NCI-H1694 treated with DMSO at 0.1 percent for 48 hours (cell line): Measurements from ENCODE around the gene CCDC15.
"Not testable (repeated sequence)": the region's sequence is repeated elsewhere in the genome, so short reads cannot be mapped to it uniquely, and the experiment has no call there.

ENCODE experiments used
- DNase-seq: peaks from one replicate; lab custom pipeline; 2025; lab: John Stamatoyannopoulos, UW

CCDC15 gene

DNA sequence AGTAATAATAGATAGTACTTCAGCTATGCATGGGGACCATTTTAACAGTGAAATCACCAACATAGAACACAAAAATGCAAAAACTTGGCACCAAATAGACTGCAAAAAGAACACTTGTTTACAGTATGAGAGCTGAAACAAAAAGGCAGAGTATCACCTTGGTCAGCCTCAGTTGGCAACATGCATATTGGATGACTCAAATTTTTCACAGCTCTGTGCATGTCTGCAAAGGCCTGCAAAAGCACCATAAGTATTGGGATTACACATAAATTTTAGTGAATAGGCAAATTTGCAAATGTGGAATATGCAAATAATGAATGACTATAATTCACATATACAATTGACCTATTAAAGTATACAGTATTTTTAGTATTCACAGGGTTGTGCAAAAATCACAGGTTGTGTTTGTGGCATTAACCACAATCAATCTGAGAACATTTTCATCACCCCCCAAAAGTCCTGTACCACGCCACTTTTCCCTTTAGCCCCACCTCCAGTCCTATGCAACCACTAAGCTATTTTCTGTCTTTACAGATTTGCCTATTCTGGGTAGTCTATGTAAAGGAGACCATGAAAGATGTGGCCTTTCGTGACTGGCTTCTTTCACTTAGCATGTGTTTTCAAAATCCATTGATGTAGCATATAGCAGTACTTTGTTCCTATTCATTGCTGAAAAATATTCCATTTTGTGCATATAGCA is 47.2 kb downstream of the CCDC15 start:
- no peak for DNase-seq

DNA sequence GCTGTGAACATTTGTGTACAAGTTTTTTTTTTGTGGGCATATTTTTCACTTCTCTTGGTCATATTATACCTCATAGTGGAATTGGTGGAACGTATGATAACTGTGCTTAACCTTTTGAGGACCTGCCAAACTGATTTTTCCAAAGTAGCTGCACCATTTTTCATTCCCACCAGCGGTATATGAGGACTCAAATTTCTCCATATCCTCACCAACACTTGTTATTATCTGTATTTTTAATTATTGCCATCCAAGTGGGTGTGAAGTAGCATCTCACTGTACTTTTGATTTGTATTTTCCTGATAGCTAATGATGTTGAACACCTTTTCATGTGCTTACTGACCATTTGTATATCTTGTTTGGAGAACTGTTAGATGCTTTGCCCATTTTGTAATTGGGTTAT is 47.8 kb downstream of the CCDC15 start:
- no peak for DNase-seq

- DNase-seq = no peak
These were observed 51.5 kb downstream of the CCDC15 start for GRCh38 chr11:125005491-125005890.

DNA sequence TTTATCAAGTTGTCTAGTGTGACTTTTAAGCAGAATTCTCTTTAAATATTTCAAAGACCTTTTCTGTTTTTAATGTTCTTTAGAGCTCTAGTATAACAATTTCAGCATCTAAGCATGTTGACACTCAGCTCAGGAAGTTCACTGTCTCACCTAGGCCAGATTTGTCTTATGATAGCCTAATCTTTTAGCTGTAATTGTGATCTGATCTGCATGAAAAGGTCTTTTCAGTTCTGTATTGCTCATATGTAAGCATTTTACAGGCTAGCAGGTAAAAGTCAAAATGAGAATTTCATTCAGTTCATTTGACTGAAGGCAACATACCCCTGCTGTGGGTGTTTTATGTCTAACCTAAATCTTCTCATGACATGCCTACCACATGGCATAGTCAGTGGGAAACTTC is 62.4 kb downstream of the CCDC15 start:
- DNase-seq = no peak

DNA sequence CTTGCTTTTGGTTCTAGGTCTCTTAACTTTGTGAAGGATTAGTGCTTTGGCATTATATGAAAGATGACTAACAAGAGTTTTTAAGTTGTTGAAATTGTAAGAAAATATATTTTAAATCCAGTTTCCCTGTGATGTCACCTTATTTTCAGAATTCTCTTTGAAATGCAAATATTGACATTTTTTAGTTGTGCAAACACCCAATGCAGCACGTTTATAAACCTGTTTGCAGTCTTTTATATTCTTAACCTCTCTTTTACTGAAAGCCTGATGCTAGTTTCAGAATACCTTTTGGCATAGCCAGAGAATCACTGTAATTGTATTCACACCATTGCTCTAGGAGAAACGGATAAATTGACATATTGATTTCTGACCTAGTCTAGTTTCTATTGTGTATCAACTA is 66.3 kb downstream of the CCDC15 start:
- DNase-seq = no peak

- no peak for DNase-seq
These were observed 68.5 kb downstream of the CCDC15 start for GRCh38 chr11:125022551-125022950.

DNA sequence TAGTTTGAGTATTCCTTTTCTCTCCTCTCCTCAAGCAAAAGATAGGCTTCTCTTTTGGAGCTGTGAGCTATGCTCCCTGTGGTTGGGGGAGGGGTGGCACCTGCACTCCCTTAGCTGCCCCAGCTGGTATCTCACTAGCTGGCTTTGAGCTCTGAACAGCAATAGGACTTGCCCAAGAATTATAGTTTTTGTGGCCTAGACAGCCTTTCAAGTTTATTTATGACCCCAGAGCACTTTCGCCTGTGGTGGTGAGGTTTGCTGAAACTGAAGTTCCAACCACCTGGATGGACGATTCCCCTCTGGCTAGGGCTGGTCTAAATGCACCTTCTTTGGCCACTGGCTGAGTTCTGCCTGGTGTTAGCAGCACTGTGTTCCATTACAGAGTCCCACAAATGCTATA is 72.0 kb downstream of the CCDC15 start:
- DNase-seq = no peak

GRCh38 chr11:125029431-125029830 is 75.4 kb downstream of the CCDC15 start:
- not testable (repeated sequence) for DNase-seq

- no peak for DNase-seq
These were observed 82.9 kb downstream of the CCDC15 start for GRCh38 chr11:125036933-125037332.

GRCh38 chr11:125049164-125049792 is 95.3 kb downstream of the CCDC15 start:
- no peak for DNase-seq

GRCh38 chr11:125052047-125052446 is 98.0 kb downstream of the CCDC15 start:
- DNase-seq = no peak

- DNase-seq = no peak
These were observed 99.2 kb downstream of the CCDC15 start for GRCh38 chr11:125053167-125053566.

DNA sequence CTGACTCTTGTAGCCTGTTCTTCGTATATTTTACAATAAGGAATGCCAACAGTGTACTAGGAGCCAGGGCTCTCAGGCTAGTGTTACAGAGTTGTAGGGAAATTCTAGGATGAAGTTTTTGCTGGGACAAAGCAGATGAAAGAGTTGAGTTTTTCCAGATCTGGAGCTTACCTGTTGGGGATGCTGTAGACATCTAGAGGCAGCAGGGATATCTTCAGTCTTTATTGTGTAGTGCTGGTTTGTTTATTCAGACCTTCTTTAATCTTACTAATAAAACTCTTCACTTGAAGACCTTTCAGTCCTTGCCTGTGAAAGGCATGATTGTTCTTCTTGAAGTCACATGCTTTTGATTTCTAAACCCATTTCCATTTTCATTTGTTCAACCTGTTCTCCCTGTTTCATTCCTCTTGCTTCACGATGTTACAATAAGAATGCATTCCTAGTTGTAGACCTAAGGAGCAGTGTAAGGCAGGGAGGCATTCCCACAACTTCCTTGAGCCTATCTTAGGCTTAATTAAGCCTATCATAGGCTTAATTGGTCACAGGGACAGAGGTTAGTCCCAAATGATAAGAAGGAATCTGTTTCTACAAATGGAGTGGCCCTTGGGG is 101.2 kb downstream of the CCDC15 start:
- no peak for DNase-seq

GRCh38 chr11:125056111-125056510 is 102.1 kb downstream of the CCDC15 start:
- DNase-seq = not testable (repeated sequence)

GRCh38 chr11:125056931-125057692 is 103.1 kb downstream of the CCDC15 start:
- DNase-seq = no peak

GRCh38 chr11:125057693-125058016 is 103.7 kb downstream of the CCDC15 start:
- DNase-seq = no peak

- DNase-seq = no peak
These were observed 107.3 kb downstream of the CCDC15 start for GRCh38 chr11:125061281-125061680.

DNA sequence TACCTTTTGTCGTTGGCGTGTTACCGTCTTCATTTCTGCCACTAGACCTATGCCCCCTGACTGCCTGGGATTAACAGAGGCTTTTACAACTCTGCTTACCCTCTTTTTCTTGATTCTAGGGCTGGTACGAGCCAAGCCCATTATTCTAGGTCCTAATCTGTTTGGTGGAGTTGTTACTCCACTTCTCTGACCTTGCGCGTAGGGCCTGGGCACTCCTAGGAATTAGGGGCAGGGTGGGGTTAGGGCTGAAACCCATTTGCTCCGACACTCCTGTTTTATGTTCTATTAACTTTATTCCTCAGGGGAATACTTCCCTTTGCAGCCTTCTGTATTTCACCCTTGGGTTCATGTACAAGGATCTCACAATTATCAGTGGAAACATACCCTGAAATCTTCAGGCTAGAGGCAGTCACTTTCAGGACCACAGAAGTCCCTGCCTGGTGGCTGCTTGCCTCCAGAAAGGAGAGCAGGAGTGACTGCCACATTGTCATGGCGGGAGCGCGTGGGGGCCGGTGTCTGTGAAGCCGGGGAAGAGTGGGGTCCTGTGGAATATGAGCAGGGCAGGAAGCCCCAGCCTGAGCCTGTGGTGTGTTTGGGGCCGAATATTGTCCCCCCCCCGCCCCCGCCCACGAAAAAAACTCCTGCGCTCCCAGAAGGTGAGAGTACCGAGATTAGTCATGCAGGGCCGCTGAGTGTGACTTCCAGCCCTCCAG is 108.4 kb downstream of the CCDC15 start:
- no peak for DNase-seq

DNA sequence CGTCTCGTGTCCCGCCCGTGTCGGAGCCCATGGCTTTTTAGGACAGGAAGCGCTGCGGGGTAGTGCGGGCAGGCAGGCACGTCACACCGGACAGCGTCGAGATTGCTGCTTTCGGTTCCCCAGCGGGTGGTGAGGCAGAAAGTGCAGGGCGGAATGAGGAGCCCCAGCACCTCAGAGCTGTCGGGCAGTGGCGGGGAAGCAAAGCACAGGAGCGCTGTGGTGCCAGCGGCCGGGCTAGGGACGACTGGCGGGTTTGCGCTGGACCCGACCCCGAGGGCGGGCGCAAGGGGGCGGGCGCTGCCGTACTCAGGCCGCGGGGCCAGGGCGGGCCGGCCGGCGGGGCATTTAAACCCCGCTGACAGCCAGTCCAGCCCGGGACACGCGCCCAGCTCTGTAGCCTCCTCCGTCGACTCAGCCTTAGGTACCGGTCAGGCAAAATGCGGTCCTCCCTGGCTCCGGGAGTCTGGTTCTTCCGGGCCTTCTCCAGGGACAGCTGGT is 109.0 kb downstream of the CCDC15 start, which contains the start of gene SLC37A2:
TSS of gene SLC37A2 (plus strand) at position 375 of the 498 bp plus-strand sequence. CDS start at position 438, 63 bp downstream.
- DNase-seq = no peak

DNA sequence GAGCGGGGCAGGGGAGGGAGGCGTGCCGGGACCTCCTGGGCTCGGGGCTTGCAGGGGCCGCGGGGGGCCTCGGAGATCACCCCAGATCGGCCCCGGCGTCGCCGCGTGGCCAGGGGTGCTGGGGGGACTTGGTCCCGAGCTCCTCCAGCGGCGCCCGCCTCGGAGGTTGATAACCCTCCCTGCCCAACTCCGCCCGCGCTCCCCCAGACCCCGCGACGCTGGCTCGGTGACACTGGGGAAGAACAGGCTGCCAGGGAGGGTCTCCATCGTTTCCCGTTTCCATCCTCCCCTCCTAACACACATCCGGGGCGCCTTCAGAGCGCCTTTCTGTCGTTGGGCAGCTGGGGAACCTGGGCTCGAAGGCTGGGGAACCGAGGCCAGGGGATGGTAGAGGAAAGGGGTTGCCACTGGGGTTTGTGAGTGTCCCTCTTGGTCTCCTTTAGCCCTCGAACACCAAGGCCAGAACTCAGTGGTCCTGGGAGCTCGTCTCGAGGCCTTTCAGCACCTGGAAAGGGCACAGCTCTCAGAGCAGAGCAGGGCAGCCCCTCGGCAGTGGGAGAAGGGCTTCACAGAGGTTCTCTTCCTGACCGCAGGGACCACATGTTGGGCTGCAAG is 109.5 kb downstream of the CCDC15 start:
- DNase-seq = no peak

GRCh38 chr11:125064070-125064469 is 110.1 kb downstream of the CCDC15 start:
- no peak for DNase-seq
